Natural killer cell (primary cell): ENCODE data around the gene SH3BP1. TPM values are rescaled to one million over a fixed set of nuclear protein-coding genes. Genes with fewer than 3 reads are reported as not detected.

Experiments used
- ATAC-seq, 3 donors: fragments of 150-1000 bp in 2 of 3; fragments of 200-7000 bp in 1 of 3; cut with Tn5 transposase; 1 replicate in 1 of 3; 2 replicates in 2 of 3; pipeline ENCODE4 v1.10.0; 2021; ENCODE audit warnings: mild to moderate bottlenecking in 2 of 3, moderate library complexity in 2 of 3
- DNase-seq, 2 donors: peaks; one replicate each; pipeline versions ENCODE4 v3.0.0 to v3.0.0-alpha.2; 2013 to 2021; ENCODE audit warnings: mixed read lengths in 1 of 2
- H3K27ac ChIP-seq: one replicate; pipeline ENCODE4 v1.5.1; 2013; ENCODE audit warnings: mild to moderate bottlenecking, low read length
- H3K27me3 ChIP-seq: one replicate; pipeline ENCODE4 v1.6.1; 2013; ENCODE audit warnings: low read length; ENCODE audit not compliant: control insufficient read depth, insufficient read depth
- H3K36me3 ChIP-seq: one replicate; pipeline ENCODE4 v1.6.1; 2013; ENCODE audit warnings: low read length; ENCODE audit not compliant: control insufficient read depth, insufficient read depth
- H3K4me1 ChIP-seq: one replicate; pipeline ENCODE4 v1.6.1; 2013; ENCODE audit warnings: low read length; ENCODE audit not compliant: control insufficient read depth, insufficient read depth
- H3K4me3 ChIP-seq: one replicate; pipeline ENCODE4 v1.5.1; 2013; ENCODE audit warnings: low read length
- H3K9me3 ChIP-seq: one replicate; pipeline ENCODE4 v1.6.1; 2013; ENCODE audit warnings: low read length; ENCODE audit not compliant: control insufficient read depth, insufficient read depth
- H3K27ac Mint-ChIP-seq, 2 donors: one replicate each; pipeline ENCODE4 v1.8.0; 2022; ENCODE audit warnings: mild to moderate bottlenecking in 2 of 2, mixed read lengths in 2 of 2, moderate library complexity in 1 of 2
- H3K27me3 Mint-ChIP-seq, 2 donors: one replicate each; pipeline ENCODE4 v1.8.0; 2022; ENCODE audit warnings: low read depth in 2 of 2, mixed read lengths in 2 of 2
- H3K36me3 Mint-ChIP-seq: one replicate; pipeline ENCODE4 v1.8.0; 2022; ENCODE audit warnings: mixed read lengths
- H3K4me1 Mint-ChIP-seq, 2 donors: one replicate each; pipeline ENCODE4 v1.8.0; 2022; ENCODE audit warnings: mixed read lengths in 2 of 2
- H3K4me3 Mint-ChIP-seq: one replicate; pipeline ENCODE4 v1.8.0; 2022; ENCODE audit warnings: mild to moderate bottlenecking, moderate library complexity, mixed read lengths
- H3K9me3 Mint-ChIP-seq, 2 donors: one replicate each; pipeline ENCODE4 v1.8.0; 2022; ENCODE audit warnings: mixed read lengths in 2 of 2
- WGBS: methylation state at CpG from one replicate; pipeline ENCODE4 v1.1.7; 2013; ENCODE audit warnings: missing lambda C conversion rate; ENCODE audit not compliant: insufficient coverage; 5-methylcytosine and 5-hydroxymethylcytosine counted together
- intact Hi-C: fragments of 100-400 bp; cut with micrococcal nuclease; formaldehyde crosslinking; loops from one replicate; pipeline ENCODE4 v1.14.2; 2022
- total RNA-seq, 4 donors: library from RNA; stranded (reverse); fragments of 120-200 nt in 1 of 4; gene quantifications; one replicate each; pipeline versions ENCODE4 v1.2.3 to v1.2.4, GENCODE V29; 2013 to 2022
- TF ChIP-seq, protein P1 (sequence below): fragments of 200-600 bp; IDR thresholded peaks from one replicate; pipeline ENCODE4 v1.8.0; 2022; ENCODE audit warnings: antibody characterized with exemption

SH3BP1 gene
- total RNA-seq, 3 donors from 2014 or later (not counting 1 experiment from before 2014, with no cell fraction given): 163 to 189 (median 163) TPM

DNA sequence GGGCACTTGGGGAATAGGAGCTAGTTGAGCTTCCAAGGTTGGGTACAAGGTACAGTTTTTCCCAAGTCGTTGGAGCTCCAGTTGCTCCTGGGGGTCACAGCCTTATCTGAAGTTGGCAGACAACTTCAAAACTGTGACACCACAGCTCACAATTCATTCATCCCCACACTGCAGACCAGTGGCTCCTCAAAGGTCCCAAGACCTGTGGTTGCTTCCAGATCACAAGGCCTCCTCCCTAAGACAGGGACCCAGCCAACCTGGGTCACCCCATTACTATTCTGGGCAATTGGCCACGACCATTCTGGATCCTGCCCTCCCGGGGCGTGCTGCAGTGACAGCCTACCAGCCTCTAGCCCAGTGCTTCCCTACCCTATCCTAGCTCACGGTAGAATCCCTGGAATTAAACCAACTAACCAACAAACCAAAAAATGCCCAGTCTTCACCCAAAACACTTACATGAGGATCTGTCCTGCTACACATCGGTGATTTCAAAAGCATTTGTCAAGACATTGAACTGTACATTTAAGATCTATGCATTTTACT, 18.2 kb downstream of the SH3BP1 start:
- TF ChIP-seq, protein P1, sequence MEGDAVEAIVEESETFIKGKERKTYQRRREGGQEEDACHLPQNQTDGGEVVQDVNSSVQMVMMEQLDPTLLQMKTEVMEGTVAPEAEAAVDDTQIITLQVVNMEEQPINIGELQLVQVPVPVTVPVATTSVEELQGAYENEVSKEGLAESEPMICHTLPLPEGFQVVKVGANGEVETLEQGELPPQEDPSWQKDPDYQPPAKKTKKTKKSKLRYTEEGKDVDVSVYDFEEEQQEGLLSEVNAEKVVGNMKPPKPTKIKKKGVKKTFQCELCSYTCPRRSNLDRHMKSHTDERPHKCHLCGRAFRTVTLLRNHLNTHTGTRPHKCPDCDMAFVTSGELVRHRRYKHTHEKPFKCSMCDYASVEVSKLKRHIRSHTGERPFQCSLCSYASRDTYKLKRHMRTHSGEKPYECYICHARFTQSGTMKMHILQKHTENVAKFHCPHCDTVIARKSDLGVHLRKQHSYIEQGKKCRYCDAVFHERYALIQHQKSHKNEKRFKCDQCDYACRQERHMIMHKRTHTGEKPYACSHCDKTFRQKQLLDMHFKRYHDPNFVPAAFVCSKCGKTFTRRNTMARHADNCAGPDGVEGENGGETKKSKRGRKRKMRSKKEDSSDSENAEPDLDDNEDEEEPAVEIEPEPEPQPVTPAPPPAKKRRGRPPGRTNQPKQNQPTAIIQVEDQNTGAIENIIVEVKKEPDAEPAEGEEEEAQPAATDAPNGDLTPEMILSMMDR: no peak
- H3K4me1 ChIP-seq: peaks cover 42% of the 10 kb centered on the region
- H3K4me3 Mint-ChIP-seq: peak overlapping the region; percentile 86
- DNase-seq (no peak), ATAC-seq (no peak)
- H3K27ac Mint-ChIP-seq: peak overlapping the region; percentile 92 to 95
- 13% methylated on average over 6 of the region's 6 CpGs for WGBS
- H3K9me3 Mint-ChIP-seq: no peaks in the 10 kb centered on the region
- H3K4me1 Mint-ChIP-seq: peaks cover 37 to 47% of the 10 kb centered on the region in 2 donors
- H3K27me3 Mint-ChIP-seq: no peaks in the 10 kb centered on the region
- no peaks in the 10 kb centered on the region for H3K27me3 ChIP-seq
- peaks cover 20% of the 10 kb centered on the region for H3K36me3 ChIP-seq
- intact Hi-C loops: loop anchor here (1.0 kb wide), 2 partner anchors 20 to 39 kb away; no protein-coding TSS in a partner anchor
- peak overlapping the region; percentile 34 for H3K4me3 ChIP-seq
- H3K9me3 ChIP-seq: no peaks in the 10 kb centered on the region
- peak overlapping the region; percentile 64 for H3K27ac ChIP-seq
- H3K36me3 Mint-ChIP-seq: no peaks in the 10 kb centered on the region

DNA sequence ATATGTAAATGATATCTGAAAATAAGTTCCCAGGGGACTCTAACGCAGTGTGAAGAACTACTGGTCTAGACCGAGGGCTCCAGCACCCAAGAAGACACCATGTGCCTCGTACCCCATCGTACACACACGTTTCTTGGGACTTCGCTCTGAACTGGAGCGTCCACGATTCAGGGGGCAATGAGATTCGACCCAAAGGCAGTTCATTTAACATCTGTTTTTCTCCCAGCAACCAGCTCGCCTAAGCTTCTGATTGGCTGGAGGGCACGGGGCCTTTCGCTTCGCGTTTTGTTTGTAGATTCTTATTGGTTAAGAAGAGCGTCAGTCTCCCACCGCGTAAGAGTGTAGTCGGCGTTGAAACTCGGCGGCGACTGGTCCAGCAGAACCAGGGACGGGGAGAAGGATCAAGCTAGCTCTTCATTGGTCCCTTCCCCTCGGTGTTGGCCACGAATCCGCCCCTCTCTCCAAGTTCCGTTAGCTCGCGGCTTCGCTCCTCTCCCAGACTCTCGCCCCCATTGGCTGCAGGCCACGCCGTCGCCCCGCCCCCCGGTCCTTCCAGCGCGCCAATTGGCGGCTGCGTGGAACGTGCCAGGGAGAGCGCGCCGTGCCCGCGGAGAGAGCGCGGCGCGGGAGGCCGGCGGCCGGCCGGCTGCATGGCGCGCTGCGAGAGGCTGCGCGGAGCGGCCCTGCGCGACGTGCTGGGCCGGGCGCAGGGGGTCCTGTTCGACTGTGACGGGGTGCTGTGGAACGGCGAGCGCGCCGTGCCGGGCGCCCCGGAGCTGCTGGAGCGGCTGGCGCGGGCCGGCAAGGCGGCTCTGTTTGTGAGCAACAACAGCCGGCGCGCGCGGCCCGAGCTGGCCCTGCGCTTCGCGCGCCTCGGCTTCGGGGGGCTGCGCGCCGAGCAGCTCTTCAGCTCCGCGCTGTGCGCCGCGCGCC, 18.9 kb downstream of the SH3BP1 start, which contains the start of gene PDXP:
PDXP (plus strand) TSS at position 591 of the 933 bp plus-strand sequence; CDS start at position 651, 60 bp downstream.
- intact Hi-C loops: loop anchor here (1.0 kb wide), 2 partner anchors 19 to 38 kb away; no protein-coding TSS in a partner anchor
- ATAC-seq (peak; percentile 87 to 97 (median 89)), DNase-seq (peak; percentile 97 to 99)
- peak within 1 kb of the TSS; percentile 86 for H3K4me3 Mint-ChIP-seq
- Histone ChIP-seq H3K4me1 (peaks cover 42% of the 10 kb centered on the region), H3K27ac (peak within 1 kb of the TSS; percentile 64), H3K36me3 (peaks cover 14% of the 10 kb centered on the region), H3K27me3 (no peaks in the 10 kb centered on the region), H3K4me3 (peak within 1 kb of the TSS; percentile 48), H3K9me3 (no peaks in the 10 kb centered on the region)
- no peaks in the 10 kb centered on the region for H3K36me3 Mint-ChIP-seq
- peak within 1 kb of the TSS; percentile 92 to 95 for H3K27ac Mint-ChIP-seq
- H3K9me3 Mint-ChIP-seq: no peaks in the 10 kb centered on the region
- H3K4me1 Mint-ChIP-seq: peaks cover 37 to 47% of the 10 kb centered on the region in 2 donors
- TF ChIP-seq, protein P1: no peak
- no peaks in the 10 kb centered on the region for H3K27me3 Mint-ChIP-seq
- WGBS: under 1% methylated on average over 101 of the region's 101 CpGs

DNA sequence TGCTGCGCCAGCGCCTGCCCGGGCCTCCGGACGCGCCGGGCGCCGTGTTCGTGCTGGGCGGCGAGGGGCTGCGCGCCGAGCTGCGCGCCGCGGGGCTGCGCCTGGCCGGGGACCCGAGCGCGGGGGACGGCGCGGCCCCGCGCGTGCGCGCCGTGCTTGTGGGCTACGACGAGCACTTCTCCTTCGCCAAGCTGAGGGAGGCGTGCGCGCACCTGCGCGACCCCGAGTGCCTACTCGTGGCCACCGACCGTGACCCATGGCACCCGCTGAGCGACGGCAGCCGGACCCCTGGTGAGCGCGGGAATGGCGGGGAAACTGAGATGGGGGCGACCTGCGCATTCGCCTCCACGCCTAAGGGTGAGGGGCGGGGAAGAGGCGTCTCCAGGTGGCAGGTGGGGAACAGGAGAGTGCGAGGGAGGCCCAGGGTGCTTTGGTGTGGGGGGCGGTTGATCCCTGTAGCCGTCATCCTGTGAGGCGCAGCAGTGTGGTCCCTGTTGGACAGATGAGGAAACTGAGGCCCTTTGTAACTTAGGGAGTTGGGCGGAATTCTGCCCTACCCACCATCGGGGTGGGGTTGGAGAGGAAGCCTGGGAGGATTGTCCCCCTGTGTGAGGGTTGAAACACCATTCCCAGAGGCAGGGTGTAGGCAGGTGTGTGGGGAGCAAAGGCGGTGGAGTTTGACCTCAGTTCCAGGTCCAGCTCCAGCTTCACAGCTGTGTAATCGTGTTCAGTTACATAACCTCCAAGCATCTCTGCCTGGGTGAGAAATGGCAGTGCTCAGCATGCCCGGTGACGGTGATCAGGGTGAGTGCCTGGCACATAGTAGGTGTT, 19.8 kb downstream of the SH3BP1 start:
- Histone ChIP-seq H3K9me3 (no peaks in the 10 kb centered on the region), H3K4me3 (peak overlapping the region; percentile 48), H3K27ac (no peak overlapping the region), H3K4me1 (peaks cover 42% of the 10 kb centered on the region), H3K27me3 (no peaks in the 10 kb centered on the region), H3K36me3 (peaks cover 5% of the 10 kb centered on the region)
- 4% methylated on average over 68 of the region's 68 CpGs for WGBS
- no peaks in the 10 kb centered on the region for H3K27me3 Mint-ChIP-seq
- TF ChIP-seq, protein P1: no peak
- peak overlapping the region; percentile 83 for H3K4me3 Mint-ChIP-seq
- peak in 1 of 3 donors; percentile 0 for ATAC-seq
- peaks cover 37 to 47% of the 10 kb centered on the region in 2 donors for H3K4me1 Mint-ChIP-seq
- H3K9me3 Mint-ChIP-seq: no peaks in the 10 kb centered on the region
- no peaks in the 10 kb centered on the region for H3K36me3 Mint-ChIP-seq
- peak overlapping the region; percentile 36 to 52 for H3K27ac Mint-ChIP-seq
- intact Hi-C loops: no loop called here
- DNase-seq: peak in 1 of 2 donors; percentile 44
